GM19324 (cell line): Measurements from ENCODE around the gene CACNA2D1.

Experiments used
- ATAC-seq: cut with Tn5 transposase; IDR thresholded peaks from one replicate; pipeline ENCODE4 v1.9.1; 2021; ENCODE audit warnings: mild to moderate bottlenecking, moderate library complexity; ENCODE audit not compliant: unreplicated experiment, low FRiP score

The CACNA2D1 gene

GRCh38 chr7:82293467-82293866, 150.1 kb downstream of the CACNA2D1 start:
- no peak for ATAC-seq

GRCh38 chr7:82291931-82292330, 151.6 kb downstream of the CACNA2D1 start:
- no peak for ATAC-seq

DNA sequence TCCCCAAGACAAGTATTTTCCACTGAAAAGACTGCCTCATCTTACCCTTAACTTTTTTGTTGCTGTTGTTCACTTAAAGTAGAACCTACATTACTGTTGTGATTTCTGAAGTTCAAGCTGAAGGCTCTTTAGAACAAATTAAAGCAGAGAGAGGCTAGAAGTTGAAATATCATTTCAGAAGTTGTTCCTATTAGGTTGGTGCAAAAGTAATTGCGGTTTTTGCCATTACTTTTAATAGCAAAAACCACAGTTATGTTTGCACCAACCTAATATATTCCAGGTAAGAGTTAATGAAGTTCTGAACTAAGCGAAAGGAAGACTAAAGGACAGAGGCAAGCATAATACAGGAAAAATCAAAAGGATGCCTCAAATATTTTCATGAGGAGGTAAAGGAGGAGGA, 153.7 kb downstream of the CACNA2D1 start:
- no peak for ATAC-seq

DNA sequence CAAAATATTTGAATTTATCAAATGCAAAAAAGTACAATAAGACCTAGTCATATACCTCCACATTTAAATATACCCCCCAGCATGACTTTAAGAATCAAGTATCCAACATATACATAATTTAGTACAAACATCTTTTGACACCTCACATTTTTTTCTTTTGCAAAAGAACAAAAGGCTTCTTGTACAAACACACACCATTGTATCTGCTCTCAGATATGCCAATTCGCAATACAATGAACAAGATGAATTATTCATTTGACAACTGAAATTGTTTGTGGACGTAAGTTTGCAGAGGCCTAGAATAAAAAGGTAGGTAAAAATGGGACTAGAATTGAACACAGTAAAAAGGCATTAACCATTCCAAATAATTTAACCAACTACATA, 154.4 kb downstream of the CACNA2D1 start:
- no peak for ATAC-seq

DNA sequence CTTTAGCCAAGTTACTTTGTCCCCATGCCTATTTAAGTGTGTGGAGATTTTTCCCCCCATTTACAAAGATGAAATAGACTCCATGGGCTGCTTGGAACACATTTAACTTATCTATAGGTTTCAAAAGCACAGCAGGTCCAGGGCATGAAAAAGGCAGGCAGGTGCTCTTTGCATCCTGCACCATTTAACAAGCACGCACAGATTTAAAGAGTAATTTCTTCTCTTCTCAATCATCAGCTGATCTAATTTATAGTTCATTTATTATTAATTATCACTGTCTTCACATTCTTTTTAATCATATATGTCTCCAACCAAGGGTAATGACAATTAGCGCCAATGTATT, 156.8 kb downstream of the CACNA2D1 start:
- ATAC-seq = no peak

GRCh38 chr7:82286096-82286797, 157.3 kb downstream of the CACNA2D1 start:
- no peak for ATAC-seq

DNA sequence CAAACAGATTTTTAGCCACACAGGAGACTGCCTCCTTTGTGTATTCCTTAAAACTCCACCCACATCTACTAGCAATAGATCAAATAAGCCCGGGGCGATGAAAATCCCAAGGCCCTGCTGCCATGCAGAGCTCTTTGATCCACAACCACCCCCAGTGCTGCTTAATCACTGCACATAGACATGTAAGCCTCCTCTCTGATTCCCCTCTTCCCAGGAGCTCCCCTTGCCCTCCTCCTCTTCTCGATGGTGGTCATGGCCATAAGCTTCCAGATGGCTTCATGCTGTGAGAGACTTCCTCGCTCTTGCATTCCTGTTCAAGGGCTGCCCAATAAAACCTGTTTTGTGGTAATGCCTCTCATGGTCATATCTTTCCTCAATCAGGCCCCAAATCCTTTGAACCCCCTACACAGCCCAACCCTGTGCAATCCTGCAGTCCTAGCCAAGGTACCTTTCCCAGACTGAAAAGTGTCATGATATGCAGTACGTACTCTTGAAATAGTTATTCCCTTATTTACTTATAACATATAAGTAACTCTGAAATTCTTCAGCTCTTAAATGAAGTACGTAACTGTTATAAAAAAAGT, 158.5 kb downstream of the CACNA2D1 start:
- no peak for ATAC-seq

DNA sequence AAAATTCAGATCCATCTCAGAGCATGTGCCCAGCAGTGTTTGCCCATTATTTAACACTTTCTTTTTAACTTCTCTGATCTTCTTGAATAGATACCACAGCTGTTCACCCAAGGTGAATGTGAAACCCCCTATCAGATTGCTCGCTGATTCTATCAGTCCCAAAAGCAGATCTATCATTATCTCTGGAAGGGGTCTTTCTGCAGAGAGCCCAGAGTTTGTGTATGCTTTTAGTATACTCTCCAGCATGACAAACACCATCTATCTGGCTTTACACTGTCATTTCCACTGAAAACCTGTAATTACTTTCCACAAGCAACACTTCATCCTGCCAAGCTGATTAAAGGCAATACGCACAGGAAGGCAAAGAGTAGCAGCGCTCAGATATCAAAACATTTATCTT, 168.2 kb downstream of the CACNA2D1 start:
- no peak for ATAC-seq

GRCh38 chr7:82274681-82275080, 168.9 kb downstream of the CACNA2D1 start:
- ATAC-seq = no peak

DNA sequence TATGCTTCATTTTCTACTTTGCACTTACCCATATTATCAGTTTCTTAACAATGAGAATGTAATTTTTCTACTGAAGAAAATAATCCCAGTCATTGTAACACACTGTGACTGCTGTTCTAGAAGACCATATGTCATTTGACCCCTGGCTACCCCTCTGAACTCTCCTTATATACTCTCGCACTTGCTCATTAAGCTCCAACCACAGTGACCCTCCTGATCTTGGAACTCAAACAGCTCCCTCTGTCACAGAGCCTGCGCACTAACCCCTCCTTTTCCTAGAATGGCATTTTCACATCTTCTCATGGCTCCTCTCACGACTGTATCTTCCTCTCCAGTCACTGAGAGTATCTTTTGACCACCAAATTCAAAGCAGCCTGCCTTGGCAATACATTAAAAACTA, 169.7 kb downstream of the CACNA2D1 start:
- ATAC-seq = no peak

DNA sequence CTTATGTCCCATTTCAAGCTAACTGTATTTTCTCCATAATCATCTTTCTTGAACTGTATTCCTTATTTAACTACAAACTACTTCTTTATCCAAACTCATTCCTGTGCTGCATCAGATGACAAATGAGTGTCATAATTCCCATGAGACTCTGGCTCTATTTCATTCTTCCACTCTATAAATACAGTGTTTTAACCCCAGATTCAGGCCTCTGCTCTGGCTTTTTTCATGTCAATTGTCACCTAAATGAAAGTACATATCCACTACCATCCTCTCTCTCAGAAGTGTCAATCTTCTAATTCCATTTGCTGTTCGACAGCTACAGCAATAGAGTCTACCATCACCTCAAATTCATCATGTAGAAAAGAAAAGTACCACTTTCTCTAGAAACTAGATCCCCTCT, 172.7 kb downstream of the CACNA2D1 start:
- no peak for ATAC-seq

DNA sequence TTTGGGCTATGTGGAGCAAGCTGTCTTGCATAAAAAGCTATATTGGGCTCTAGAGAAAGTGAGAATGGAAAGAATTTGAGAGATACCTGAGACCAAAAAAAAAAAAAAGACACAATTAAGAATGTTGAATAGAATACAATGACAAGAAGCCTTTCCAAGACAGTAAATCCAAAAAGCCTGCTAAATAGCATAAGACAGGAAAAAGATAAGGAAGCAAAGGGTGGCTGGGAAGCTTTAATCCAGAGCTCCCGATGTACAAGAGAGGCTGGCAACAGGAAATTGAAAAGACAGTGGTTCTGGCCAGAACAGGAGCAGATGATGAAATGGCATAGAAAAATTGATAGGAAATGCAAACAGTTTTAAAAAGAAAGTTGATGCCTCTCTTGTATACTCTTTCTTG, 174.9 kb downstream of the CACNA2D1 start:
- ATAC-seq = no peak

- no peak for ATAC-seq
Measured at GRCh38 chr7:82266081-82266480, 177.5 kb downstream of the CACNA2D1 start.

GRCh38 chr7:82264783-82265305, 178.7 kb downstream of the CACNA2D1 start:
- no peak for ATAC-seq

- no peak for ATAC-seq
Measured at GRCh38 chr7:82263920-82264782, 179.4 kb downstream of the CACNA2D1 start.

DNA sequence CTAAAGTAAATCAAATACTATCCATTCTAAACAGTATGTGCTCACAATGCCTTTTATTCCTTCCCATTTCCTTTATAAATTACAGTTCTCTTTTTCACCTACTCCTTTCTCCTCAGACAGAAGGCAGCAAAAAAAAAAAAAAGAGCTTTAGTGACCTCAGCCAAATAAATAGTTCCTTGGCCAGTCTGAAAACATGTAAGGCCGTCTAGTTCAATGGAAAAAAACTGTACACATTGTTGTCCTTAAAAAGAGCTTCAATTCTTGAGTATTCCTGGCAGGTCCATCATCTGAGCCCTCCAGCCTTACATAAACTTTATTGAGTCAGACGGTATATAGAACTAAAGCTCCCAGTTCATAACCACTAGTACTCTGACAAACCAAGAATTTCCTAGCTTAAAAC, 185.4 kb downstream of the CACNA2D1 start:
- no peak for ATAC-seq

DNA sequence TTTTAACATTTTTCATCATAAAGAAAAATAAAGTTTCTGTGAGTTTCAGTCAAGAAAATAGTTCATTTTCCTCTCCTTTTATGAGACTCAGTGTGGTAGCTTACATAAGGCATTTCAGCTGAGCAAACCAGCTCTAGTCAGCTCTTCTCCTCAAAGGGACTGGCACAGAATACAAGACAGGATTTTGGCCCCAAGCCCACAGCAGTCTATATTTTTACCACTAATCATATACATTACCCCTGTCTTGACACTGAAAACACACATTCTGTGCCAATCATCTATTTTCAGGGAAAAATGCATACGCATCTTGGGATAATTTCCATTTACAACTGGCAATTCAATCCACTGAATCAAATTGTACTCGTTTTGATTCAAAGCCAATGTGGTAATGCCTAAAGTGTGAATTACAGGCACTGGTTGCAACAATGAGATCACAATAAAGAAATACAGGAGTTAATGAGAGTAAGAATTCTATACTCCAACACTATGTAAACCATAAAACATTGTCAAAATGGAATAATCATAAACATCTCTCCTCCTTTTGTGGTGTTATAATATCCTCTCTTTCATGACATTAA, 186.4 kb downstream of the CACNA2D1 start:
- no peak for ATAC-seq

- ATAC-seq = no peak
Measured at GRCh38 chr7:82255706-82256105, 187.9 kb downstream of the CACNA2D1 start.

DNA sequence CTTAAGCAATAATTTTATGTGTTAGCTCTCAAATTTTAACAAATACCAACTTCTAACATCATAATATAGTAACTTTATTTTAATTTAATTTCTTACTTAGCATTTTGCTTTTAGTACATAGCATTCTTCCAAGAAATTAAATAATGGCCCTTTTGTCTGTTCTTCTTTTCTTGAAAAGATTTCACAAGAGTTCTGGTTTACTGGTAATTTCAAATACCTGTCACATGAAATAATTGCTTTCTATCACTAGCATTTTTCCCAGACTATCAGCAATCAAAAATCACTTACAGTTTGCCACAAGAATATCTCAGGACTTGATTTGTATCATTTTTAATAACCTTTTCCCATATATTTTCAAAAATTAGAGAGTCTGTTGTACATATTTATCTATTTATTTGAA, 193.0 kb downstream of the CACNA2D1 start:
- no peak for ATAC-seq

- no peak for ATAC-seq
Measured at GRCh38 chr7:82249979-82250378, 193.6 kb downstream of the CACNA2D1 start.

GRCh38 chr7:82247814-82248433, 195.7 kb downstream of the CACNA2D1 start:
- ATAC-seq = no peak
